ENCODE measurements around the gene TINCR. TPM values are rescaled to one million over a fixed set of nuclear protein-coding genes. Genes with fewer than 3 reads are reported as not detected.

The TINCR gene
- total RNA-seq, 1 donor from 2014 or later = 5.8 TPM

DNA sequence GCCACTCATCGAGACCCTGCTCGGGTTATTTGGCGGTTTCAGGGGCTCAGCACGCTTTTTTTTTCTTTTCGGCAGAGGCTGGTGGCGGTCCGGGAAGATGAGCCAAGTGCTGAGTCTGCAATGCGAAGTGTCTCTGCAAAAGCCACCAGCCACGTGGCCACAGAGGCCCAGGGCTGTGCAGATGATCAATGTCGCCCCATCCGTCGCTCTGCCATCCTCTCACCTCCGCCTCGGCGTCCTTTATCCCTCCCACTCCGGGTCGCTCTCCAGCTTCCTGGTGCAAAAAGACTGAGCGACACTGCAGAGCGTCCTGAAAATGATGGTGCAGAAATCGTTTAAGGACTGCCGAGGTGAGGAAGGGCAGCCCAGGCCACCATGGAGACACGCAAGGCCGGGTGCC lies 55.0 kb downstream of the TINCR start:
- DNase-seq (ENCODE audit: low spot score) = no peak

Other genes starting within 250 kb of the TINCR start
- 163 TPM for gene PTPRS, start 227.1 kb downstream of the TINCR start, total RNA-seq
- not detected for gene ZNRF4, start 112.5 kb downstream of the TINCR start, total RNA-seq
- 105 TPM for gene SAFB2, start 54.8 kb upstream of the TINCR start, total RNA-seq
- gene SAFB, start 55.1 kb upstream of the TINCR start, total RNA-seq = 90.0 TPM
- gene MICOS13, start 112.6 kb upstream of the TINCR start, total RNA-seq = 68.4 TPM
- gene HSD11B1L, start 113.1 kb upstream of the TINCR start, total RNA-seq = 2.8 TPM
- gene RPL36, start 122.3 kb upstream of the TINCR start, total RNA-seq = 962 TPM
- gene LONP1, start 152.2 kb upstream of the TINCR start, total RNA-seq = 61.3 TPM
- not detected for gene CATSPERD, start 152.7 kb upstream of the TINCR start, total RNA-seq
- 7.3 TPM for gene PRR22, start 216.8 kb upstream of the TINCR start, total RNA-seq
- gene DUS3L, start 223.2 kb upstream of the TINCR start, total RNA-seq = 41.2 TPM
- gene NRTN, start 237.1 kb upstream of the TINCR start, total RNA-seq = 1.0 TPM

All from ureter (tissue), 1 donor.